DND-41 (cell line): ENCODE measurements around the gene NDUFS3.
"Not testable (repeated sequence)": the region's sequence is repeated elsewhere in the genome, so short reads cannot be mapped to it uniquely, and the experiment has no call there.

Experiments
- EZH2 ChIP-seq: IDR thresholded peaks from 3 replicates; pipeline ENCODE4 v1.6.1; 2012; ENCODE audit warnings: borderline replicate concordance, low read depth, mild to moderate bottlenecking, moderate library complexity, low read length, inconsistent platforms; ENCODE audit not compliant: severe bottlenecking
- TF ChIP-seq, protein P1 (sequence below): IDR thresholded peaks from 2 replicates; pipeline ENCODE4 v1.5.1; 2012; ENCODE audit warnings: borderline replicate concordance, low read length, moderate library complexity, mild to moderate bottlenecking; ENCODE audit not compliant: poor library complexity, severe bottlenecking; ENCODE audit errors: extremely low read depth

DNA sequence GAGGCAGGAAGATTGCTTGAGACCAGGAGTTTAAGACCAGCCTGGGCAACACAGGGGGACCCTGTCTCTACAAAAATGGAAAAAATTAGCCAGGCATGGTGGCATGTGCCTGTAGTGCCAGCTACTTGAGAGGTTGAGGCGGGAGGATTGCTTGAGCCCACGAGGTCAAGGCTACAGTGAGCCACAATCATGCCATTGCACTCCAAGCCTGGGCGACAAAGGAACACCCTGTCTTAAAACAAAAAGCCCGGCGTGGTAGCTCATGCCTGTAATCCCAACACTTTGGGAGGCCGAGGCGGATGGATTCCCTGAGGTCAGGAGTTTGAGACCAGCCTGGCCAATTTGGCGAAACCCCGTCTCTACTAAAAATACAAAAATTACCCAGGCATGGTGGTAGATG is 48.2 kb upstream of the NDUFS3 start:
- TF ChIP-seq, protein P1, sequence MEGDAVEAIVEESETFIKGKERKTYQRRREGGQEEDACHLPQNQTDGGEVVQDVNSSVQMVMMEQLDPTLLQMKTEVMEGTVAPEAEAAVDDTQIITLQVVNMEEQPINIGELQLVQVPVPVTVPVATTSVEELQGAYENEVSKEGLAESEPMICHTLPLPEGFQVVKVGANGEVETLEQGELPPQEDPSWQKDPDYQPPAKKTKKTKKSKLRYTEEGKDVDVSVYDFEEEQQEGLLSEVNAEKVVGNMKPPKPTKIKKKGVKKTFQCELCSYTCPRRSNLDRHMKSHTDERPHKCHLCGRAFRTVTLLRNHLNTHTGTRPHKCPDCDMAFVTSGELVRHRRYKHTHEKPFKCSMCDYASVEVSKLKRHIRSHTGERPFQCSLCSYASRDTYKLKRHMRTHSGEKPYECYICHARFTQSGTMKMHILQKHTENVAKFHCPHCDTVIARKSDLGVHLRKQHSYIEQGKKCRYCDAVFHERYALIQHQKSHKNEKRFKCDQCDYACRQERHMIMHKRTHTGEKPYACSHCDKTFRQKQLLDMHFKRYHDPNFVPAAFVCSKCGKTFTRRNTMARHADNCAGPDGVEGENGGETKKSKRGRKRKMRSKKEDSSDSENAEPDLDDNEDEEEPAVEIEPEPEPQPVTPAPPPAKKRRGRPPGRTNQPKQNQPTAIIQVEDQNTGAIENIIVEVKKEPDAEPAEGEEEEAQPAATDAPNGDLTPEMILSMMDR, result not testable (repeated sequence)
- TF ChIP-seq EZH2, result not testable (repeated sequence)
